Gastrocnemius medialis (tissue), 4 donors: ENCODE measurements around the gene CHST8. TPM values are rescaled to one million over a fixed set of nuclear protein-coding genes. Genes with fewer than 3 reads are reported as not detected.

ENCODE experiments used
- ATAC-seq, 2 donors: fragments of 150-250 bp; one replicate each; pipeline ENCODE4 v1.9.1; 2016
- DNase-seq, 2 donors: peaks; one replicate each; pipeline ENCODE4 v3.0.0-alpha.2; 2019
- H3K27ac ChIP-seq, 4 donors: fragments of 200-600 bp; sonication (generic); 1 replicate in 1 of 4; 2 replicates in 3 of 4; pipeline ENCODE4 v1.5.1; 2016 to 2018; ENCODE audit warnings: mild to moderate bottlenecking in 2 of 4, moderate library complexity in 1 of 4
- H3K27me3 ChIP-seq, 3 donors: fragments of 200-600 bp; sonication (generic) in 2 of 3; 1 replicate in 1 of 3; 2 replicates in 2 of 3; pipeline versions ENCODE4 v1.5.1 to v1.6.0; 2016 to 2019; ENCODE audit warnings: mild to moderate bottlenecking in 1 of 3, moderate library complexity in 1 of 3
- H3K36me3 ChIP-seq, 2 donors: fragments of 200-600 bp; sonication (generic) in 1 of 2; one replicate each; pipeline ENCODE4 v1.5.1; 2017 to 2018
- H3K4me1 ChIP-seq, 2 donors: fragments of 200-600 bp; sonication (generic) in 1 of 2; one replicate each; pipeline ENCODE4 v1.5.1; 2016 to 2017; ENCODE audit warnings: mild to moderate bottlenecking in 2 of 2
- H3K4me3 ChIP-seq, 4 donors: fragments of 200-600 bp; sonication (generic) in 3 of 4; 1 replicate in 1 of 4; 2 replicates in 3 of 4; pipeline ENCODE4 v1.5.1; 2016 to 2019; ENCODE audit warnings: mild to moderate bottlenecking in 2 of 4
- H3K9me3 ChIP-seq, 3 donors: fragments of 200-600 bp; sonication (generic) in 2 of 3; 1 replicate in 1 of 3; 2 replicates in 2 of 3; pipeline ENCODE4 v1.5.1; 2016 to 2019
- CTCF ChIP-seq, 5 experiments: fragments of 450-650 bp in 3 of 5; fragments of 200-600 bp in 2 of 5; sonication (generic) in 2 of 5; IDR thresholded peaks in 4 of 5; conservative IDR thresholded peaks in 1 of 5; 1 replicate in 4 of 5; 2 replicates in 1 of 5; pipeline ENCODE4 v1.5.1; 2016 to 2019; ENCODE audit warnings: antibody characterized with exemption in 5 of 5, mild to moderate bottlenecking in 3 of 5, moderate library complexity in 3 of 5
- POLR2A ChIP-seq, 2 donors: fragments of 450-650 bp; IDR thresholded peaks; one replicate each; pipeline ENCODE4 v1.6.1; 2017; ENCODE audit warnings: antibody characterized with exemption in 2 of 2, mild to moderate bottlenecking in 2 of 2, moderate library complexity in 2 of 2
- in situ Hi-C, 4 donors: fragments of 200-750 bp; cut with MboI; loops; one replicate each; pipeline versions ENCODE4 v1.15.0 to v1.8.0; 2017; ENCODE audit warnings: low sequenced_read_pairs in 4 of 4
- intact Hi-C: fragments of 100-400 bp; cut with DNase I; formaldehyde crosslinking; loops from one replicate; pipeline ENCODE4 v1.15.1; 2023; ENCODE audit warnings: low total_unique reads
- total RNA-seq, 4 donors: library from RNA; depleted of rRNA; stranded (reverse); fragments of >200 nt; gene quantifications; one replicate each; pipeline versions ENCODE4 v1.1.0 to v1.2.3, GENCODE V29; 2016

The CHST8 gene
- total RNA-seq, 4 donors from 2014 or later = 0.29 to 0.46 TPM; not detected in 2

- no peak overlapping the region for H3K4me3 ChIP-seq
- intact Hi-C loops (no loop called here), in situ Hi-C loops (loop anchor here in 3 of 4 donors (10.0 to 25.0 kb wide), 3 partner anchors 203 to 310 kb away; no protein-coding TSS in a partner anchor)
- no peaks in the 10 kb centered on the region for H3K36me3 ChIP-seq
- peaks cover 4 to 12% (median 11%) of the 10 kb centered on the region in 3 donors for H3K27me3 ChIP-seq
- H3K4me1 ChIP-seq = no peaks in the 10 kb centered on the region
- no peak for DNase-seq
- H3K9me3 ChIP-seq = no peaks in the 10 kb centered on the region
- TF ChIP-seq POLR2A (IDR thresholded peaks at IDR 0.05) (no peak), CTCF (IDR thresholded peaks at IDR 0.05 in 4 of 5, conservative IDR thresholded peaks at IDR 0.05 in 1 of 5) (no peak)
- H3K27ac ChIP-seq = no peak overlapping the region
- no peak for ATAC-seq
These were observed 162.7 kb downstream of the CHST8 start for GRCh38 chr19:33784432-33784831.

- intact Hi-C loops (no loop called here), in situ Hi-C loops (loop anchor here in 3 of 4 donors (10.0 to 25.0 kb wide), 3 partner anchors 202 to 309 kb away; no protein-coding TSS in a partner anchor)
- Histone ChIP-seq H3K36me3 (no peaks in the 10 kb centered on the region), H3K4me3 (no peak overlapping the region), H3K27me3 (peaks cover 1 to 6% (median 1%) of the 10 kb centered on the region in 3 donors), H3K4me1 (no peaks in the 10 kb centered on the region), H3K9me3 (no peaks in the 10 kb centered on the region), H3K27ac (no peak overlapping the region)
- TF ChIP-seq POLR2A (IDR thresholded peaks at IDR 0.05) (no peak), CTCF (IDR thresholded peaks at IDR 0.05 in 4 of 5, conservative IDR thresholded peaks at IDR 0.05 in 1 of 5) (no peak)
- DNase-seq (no peak), ATAC-seq (no peak)
These were observed 164.0 kb downstream of the CHST8 start for GRCh38 chr19:33785795-33786194.

DNA sequence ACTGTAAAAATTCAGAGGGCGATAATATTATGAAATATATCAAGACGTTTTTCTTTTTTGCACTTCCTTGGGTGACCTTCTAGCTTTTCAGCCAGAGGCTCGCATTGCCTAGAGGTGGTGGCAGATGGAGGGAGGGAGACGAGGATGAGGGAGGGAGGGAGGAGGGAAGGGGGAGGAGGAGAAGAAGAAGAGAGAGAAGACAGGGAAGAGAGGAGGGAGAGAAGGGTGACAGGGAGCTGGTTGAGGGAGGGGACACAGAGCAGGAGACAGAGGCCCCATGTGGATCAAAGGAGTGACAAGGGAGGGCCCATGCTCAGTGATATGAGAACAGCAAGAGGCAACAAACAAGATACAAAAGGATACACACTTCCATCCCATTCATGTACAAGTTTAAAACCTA is 166.9 kb downstream of the CHST8 start:
- in situ Hi-C loops (loop anchor here in 3 of 4 donors (10.0 to 25.0 kb wide), 3 partner anchors 199 to 306 kb away; no protein-coding TSS in a partner anchor), intact Hi-C loops (no loop called here)
- TF ChIP-seq CTCF (IDR thresholded peaks at IDR 0.05 in 4 of 5, conservative IDR thresholded peaks at IDR 0.05 in 1 of 5) = no peak
- TF ChIP-seq POLR2A (IDR thresholded peaks at IDR 0.05) = no peak
- H3K9me3 ChIP-seq = no peaks in the 10 kb centered on the region
- no peaks in the 10 kb centered on the region for H3K4me1 ChIP-seq
- peaks cover 0 to 7% (median 0%) of the 10 kb centered on the region in 3 donors for H3K27me3 ChIP-seq
- no peak for ATAC-seq
- no peak for DNase-seq
- no peaks in the 10 kb centered on the region for H3K36me3 ChIP-seq
- H3K4me3 ChIP-seq = no peak overlapping the region
- no peak overlapping the region for H3K27ac ChIP-seq

DNA sequence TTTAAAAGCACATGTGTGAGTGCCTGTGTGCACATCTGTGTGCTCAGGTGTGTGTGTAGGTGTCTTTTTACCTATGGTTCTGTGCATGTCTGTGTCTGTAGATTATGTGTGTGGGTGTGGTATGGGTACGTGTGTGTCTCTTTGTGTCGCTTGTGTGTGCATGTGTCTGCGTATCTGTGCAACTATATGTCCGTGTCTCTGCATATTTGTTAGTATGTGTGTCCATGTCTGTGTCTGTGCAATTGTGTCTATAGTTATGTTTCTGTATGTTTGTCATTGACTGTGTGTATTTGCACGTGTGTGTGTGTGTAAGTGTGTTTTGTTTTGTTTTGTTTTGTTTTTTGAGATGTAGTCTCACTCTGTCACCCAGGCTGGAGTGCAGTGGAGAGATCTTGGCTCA is 167.6 kb downstream of the CHST8 start:
- Histone ChIP-seq H3K27me3 (peaks cover 0 to 7% (median 0%) of the 10 kb centered on the region in 3 donors), H3K36me3 (no peaks in the 10 kb centered on the region), H3K27ac (no peak overlapping the region), H3K4me3 (no peak overlapping the region), H3K4me1 (peaks cover 0 to under 1% of the 10 kb centered on the region in 2 donors), H3K9me3 (no peaks in the 10 kb centered on the region)
- ATAC-seq (no peak), DNase-seq (no peak)
- intact Hi-C loops (no loop called here), in situ Hi-C loops (loop anchor here in 3 of 4 donors (10.0 to 25.0 kb wide), 3 partner anchors 198 to 305 kb away; no protein-coding TSS in a partner anchor)
- TF ChIP-seq CTCF (IDR thresholded peaks at IDR 0.05 in 4 of 5, conservative IDR thresholded peaks at IDR 0.05 in 1 of 5) (no peak), POLR2A (IDR thresholded peaks at IDR 0.05) (no peak)
